IMR-90 (cell line): ENCODE results near the gene CA7.

Experiments
- CEBPB ChIP-seq: IDR thresholded peaks from 2 replicates; pipeline ENCODE4 v1.6.1; 2012; ENCODE audit warnings: low read depth, low read length, improper control_type of control experiment
- CHD1 ChIP-seq: IDR thresholded peaks from 2 replicates; pipeline ENCODE4 v1.6.1; 2012; ENCODE audit warnings: low read depth, low read length, improper control_type of control experiment
- FOS ChIP-seq: fragments of 150-350 bp; IDR thresholded peaks from 2 replicates; pipeline ENCODE4 v1.6.1; 2016; ENCODE audit warnings: low read depth, low read length
- MAFK ChIP-seq: IDR thresholded peaks from 2 replicates; pipeline ENCODE4 v1.6.1; 2012; ENCODE audit warnings: low read depth, low read length, improper control_type of control experiment
- MXI1 ChIP-seq: IDR thresholded peaks from 2 replicates; pipeline ENCODE4 v1.6.1; 2012; ENCODE audit warnings: low read depth, mild to moderate bottlenecking, low read length, moderate library complexity, borderline replicate concordance
- POLR2A ChIP-seq: IDR thresholded peaks from 2 replicates; pipeline ENCODE4 v1.6.1; 2012; ENCODE audit warnings: mild to moderate bottlenecking, low read depth, low read length
- RAD21 ChIP-seq: IDR thresholded peaks from 2 replicates; pipeline ENCODE4 v1.6.1; 2012; ENCODE audit warnings: low read length, improper control_type of control experiment
- RCOR1 ChIP-seq: IDR thresholded peaks from 2 replicates; pipeline ENCODE4 v1.6.1; 2012; ENCODE audit warnings: mild to moderate bottlenecking, low read length, improper control_type of control experiment; ENCODE audit not compliant: insufficient replicate concordance
- RFX5 ChIP-seq: IDR thresholded peaks from 2 replicates; pipeline ENCODE4 v1.8.0; 2012; ENCODE audit warnings: low read depth, mild to moderate bottlenecking, low read length, moderate library complexity
- TF ChIP-seq, protein P1 (sequence below): conservative IDR thresholded peaks from 2 replicates; pipeline ENCODE4 v1.5.1; 2012; ENCODE audit warnings: mild to moderate bottlenecking, low read depth, low read length, improper control_type of control experiment
- TF ChIP-seq, protein P2 (sequence below): fragments of 150-350 bp; IDR thresholded peaks from 2 replicates; pipeline ENCODE4 v1.6.1; 2017; ENCODE audit warnings: mild to moderate bottlenecking, antibody characterized with exemption, low read length, low read depth

DNA sequence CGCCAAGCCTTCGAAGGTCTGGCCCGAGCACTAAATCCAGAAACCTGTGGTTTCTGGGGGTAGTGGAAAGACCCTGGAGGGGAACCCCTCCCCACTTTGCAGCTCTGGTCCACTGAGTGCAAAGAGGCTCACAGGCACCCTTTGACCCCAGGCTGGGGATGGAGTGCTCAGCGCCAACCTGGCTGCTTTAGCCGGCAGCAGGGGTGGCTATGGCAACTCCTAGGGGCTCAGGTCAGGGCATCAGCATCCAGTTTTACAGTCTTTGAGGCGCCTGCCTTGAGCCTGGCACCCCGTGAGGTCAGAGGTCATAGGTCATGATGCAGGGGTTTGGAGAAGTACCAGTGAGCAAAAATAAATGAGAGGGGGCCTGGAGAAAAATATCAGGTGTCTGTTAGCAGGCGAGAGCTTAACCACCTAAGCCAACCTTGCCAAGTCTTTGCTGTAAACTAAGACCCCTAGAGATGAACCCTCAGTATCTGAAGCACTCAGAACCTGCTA lies 17.9 kb downstream of the CA7 start:
- TF ChIP-seq RCOR1 (no peak), FOS (no peak), POLR2A (no peak), MAFK (no peak), CHD1 (no peak), RFX5 (no peak), RAD21 (no peak), MXI1 (no peak), CEBPB (no peak)
- TF ChIP-seq, protein P1, sequence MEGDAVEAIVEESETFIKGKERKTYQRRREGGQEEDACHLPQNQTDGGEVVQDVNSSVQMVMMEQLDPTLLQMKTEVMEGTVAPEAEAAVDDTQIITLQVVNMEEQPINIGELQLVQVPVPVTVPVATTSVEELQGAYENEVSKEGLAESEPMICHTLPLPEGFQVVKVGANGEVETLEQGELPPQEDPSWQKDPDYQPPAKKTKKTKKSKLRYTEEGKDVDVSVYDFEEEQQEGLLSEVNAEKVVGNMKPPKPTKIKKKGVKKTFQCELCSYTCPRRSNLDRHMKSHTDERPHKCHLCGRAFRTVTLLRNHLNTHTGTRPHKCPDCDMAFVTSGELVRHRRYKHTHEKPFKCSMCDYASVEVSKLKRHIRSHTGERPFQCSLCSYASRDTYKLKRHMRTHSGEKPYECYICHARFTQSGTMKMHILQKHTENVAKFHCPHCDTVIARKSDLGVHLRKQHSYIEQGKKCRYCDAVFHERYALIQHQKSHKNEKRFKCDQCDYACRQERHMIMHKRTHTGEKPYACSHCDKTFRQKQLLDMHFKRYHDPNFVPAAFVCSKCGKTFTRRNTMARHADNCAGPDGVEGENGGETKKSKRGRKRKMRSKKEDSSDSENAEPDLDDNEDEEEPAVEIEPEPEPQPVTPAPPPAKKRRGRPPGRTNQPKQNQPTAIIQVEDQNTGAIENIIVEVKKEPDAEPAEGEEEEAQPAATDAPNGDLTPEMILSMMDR, result no peak
- TF ChIP-seq, protein P2, sequence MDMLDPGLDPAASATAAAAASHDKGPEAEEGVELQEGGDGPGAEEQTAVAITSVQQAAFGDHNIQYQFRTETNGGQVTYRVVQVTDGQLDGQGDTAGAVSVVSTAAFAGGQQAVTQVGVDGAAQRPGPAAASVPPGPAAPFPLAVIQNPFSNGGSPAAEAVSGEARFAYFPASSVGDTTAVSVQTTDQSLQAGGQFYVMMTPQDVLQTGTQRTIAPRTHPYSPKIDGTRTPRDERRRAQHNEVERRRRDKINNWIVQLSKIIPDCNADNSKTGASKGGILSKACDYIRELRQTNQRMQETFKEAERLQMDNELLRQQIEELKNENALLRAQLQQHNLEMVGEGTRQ, result no peak
